Measurements from ENCODE around the gene DTX1. TPM values are rescaled to one million over a fixed set of nuclear protein-coding genes. Genes with fewer than 3 reads are reported as not detected.

DTX1 gene
- total RNA-seq, 2 donors from 2014 or later, result 0.41 to 1.3 TPM

- Histone ChIP-seq H3K27me3 (replicated peaks; ENCODE audit: insufficient read depth) (no peaks in the 10 kb centered on the region), H3K9me3 (no peaks in the 10 kb centered on the region), H3K27ac (no peak overlapping the region), H3K4me1 (ENCODE audit: control insufficient read depth in 1 of 2, low read depth in 2 of 2) (peaks cover 0 to 5% of the 10 kb centered on the region in 2 donors), H3K36me3 (no peaks in the 10 kb centered on the region), H3K4me3 (no peak overlapping the region)
- no peak for DNase-seq (ENCODE audit: low spot score)
- TF ChIP-seq CTCF (IDR thresholded peaks at IDR 0.05), result no peak
- no peak for ATAC-seq (ENCODE audit: insufficient number of reproducible peaks, low FRiP score, low read depth)
Measured at GRCh38 chr12:113091506-113091905, 35.0 kb downstream of the DTX1 start.

DNA sequence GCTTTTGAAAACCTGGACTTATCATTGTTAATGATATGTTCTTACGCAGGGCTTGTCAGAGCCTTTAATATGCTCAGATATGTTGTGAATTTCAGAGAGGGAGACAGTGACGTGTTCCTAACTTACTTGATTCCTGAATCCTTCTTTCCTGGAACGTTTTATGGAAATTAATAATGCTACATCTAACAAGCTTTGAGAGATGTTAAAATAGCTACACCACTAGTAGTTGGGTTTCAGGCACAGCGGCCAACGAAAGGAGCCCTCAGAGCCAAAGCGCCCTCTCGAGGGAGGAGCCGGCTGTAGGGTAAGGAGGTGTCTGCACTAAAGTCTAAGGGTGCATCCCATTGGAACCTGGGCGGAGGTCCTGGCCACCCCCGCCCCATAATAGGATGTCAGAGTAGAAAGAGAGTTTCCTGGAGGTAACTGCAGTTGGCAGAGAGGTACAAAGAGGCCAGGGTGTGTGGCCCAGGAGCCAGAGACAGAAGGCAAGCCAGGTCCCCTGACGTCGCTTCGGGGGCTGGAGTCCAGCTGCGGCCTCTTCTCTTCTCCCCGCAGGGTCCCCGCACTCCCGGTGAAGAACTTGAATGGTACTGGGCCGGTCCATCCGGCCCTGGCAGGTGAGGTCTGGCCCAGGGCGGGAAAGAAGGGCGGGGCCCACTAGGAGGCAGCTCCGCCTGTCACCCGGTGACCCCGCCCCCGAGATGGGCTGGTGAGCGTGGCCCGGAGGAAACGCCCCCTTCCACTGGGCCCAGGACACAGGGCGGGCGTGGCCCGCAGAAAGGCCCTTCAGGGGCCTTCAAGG lies 36.3 kb downstream of the DTX1 start:
- no peak overlapping the region for H3K27ac ChIP-seq
- no peak for DNase-seq (ENCODE audit: low spot score)

GRCh38 chr12:113093409-113094101 lies 37.0 kb downstream of the DTX1 start:
- Histone ChIP-seq H3K4me3 (peak overlapping the region; percentile 47), H3K4me1 (ENCODE audit: control insufficient read depth in 1 of 2, low read depth in 2 of 2) (peaks cover 0 to 13% of the 10 kb centered on the region in 2 donors), H3K9me3 (no peaks in the 10 kb centered on the region), H3K27me3 (replicated peaks; ENCODE audit: insufficient read depth) (no peaks in the 10 kb centered on the region), H3K27ac (no peak overlapping the region), H3K36me3 (no peaks in the 10 kb centered on the region)
- DNase-seq (ENCODE audit: low spot score) (no peak), ATAC-seq (ENCODE audit: insufficient number of reproducible peaks, low FRiP score, low read depth) (no peak)
- TF ChIP-seq CTCF (IDR thresholded peaks at IDR 0.05), result no peak

More for the DNA sequence above, 36.3 kb downstream of the DTX1 start:
- no peak for ATAC-seq (ENCODE audit: insufficient number of reproducible peaks, low FRiP score, low read depth)
- peak overlapping the region; percentile 47 for H3K4me3 ChIP-seq
- no peaks in the 10 kb centered on the region for H3K36me3 ChIP-seq
- no peaks in the 10 kb centered on the region for H3K9me3 ChIP-seq
- no peak for TF ChIP-seq CTCF (IDR thresholded peaks at IDR 0.05)
- H3K27me3 ChIP-seq (replicated peaks; ENCODE audit: insufficient read depth), result no peaks in the 10 kb centered on the region
- H3K4me1 ChIP-seq (ENCODE audit: control insufficient read depth in 1 of 2, low read depth in 2 of 2), result peaks cover 0 to 6% of the 10 kb centered on the region in 2 donors

DNA sequence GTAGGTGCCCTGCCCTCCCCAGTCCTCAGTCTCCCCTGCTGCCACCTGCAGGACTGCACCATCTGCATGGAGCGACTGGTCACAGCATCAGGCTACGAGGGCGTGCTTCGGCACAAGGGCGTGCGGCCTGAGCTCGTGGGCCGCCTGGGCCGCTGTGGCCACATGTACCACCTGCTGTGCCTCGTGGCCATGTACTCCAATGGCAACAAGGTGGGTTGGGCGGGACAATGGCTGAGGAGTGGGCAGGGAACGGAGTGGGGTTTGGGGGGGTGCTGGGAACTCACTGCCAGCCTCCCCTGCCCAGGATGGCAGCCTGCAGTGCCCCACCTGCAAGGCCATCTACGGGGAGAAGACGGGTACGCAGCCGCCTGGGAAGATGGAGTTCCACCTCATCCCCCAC lies 38.2 kb downstream of the DTX1 start:
- Histone ChIP-seq H3K4me1 (ENCODE audit: control insufficient read depth in 1 of 2, low read depth in 2 of 2) (peaks cover 0 to 19% of the 10 kb centered on the region in 2 donors), H3K36me3 (no peaks in the 10 kb centered on the region), H3K9me3 (no peaks in the 10 kb centered on the region), H3K4me3 (no peak overlapping the region), H3K27me3 (replicated peaks; ENCODE audit: insufficient read depth) (no peaks in the 10 kb centered on the region), H3K27ac (no peak overlapping the region)
- no peak for TF ChIP-seq CTCF (IDR thresholded peaks at IDR 0.05)
- DNase-seq (ENCODE audit: low spot score) (no peak), ATAC-seq (ENCODE audit: insufficient number of reproducible peaks, low FRiP score, low read depth) (no peak)

- no peaks in the 10 kb centered on the region for H3K27me3 ChIP-seq (replicated peaks; ENCODE audit: insufficient read depth)
- H3K36me3 ChIP-seq, result no peaks in the 10 kb centered on the region
- no peaks in the 10 kb centered on the region for H3K9me3 ChIP-seq
- ATAC-seq (ENCODE audit: insufficient number of reproducible peaks, low FRiP score, low read depth) (no peak), DNase-seq (ENCODE audit: low spot score) (no peak)
- H3K4me1 ChIP-seq (ENCODE audit: control insufficient read depth in 1 of 2, low read depth in 2 of 2), result peaks cover 0 to 19% of the 10 kb centered on the region in 2 donors
- no peak for TF ChIP-seq CTCF (IDR thresholded peaks at IDR 0.05)
- H3K27ac ChIP-seq, result no peak overlapping the region
- no peak overlapping the region for H3K4me3 ChIP-seq
Measured at GRCh38 chr12:113095405-113095804, 38.9 kb downstream of the DTX1 start.

Measured in thoracic aorta (tissue), 2 donors.